GM18519 (cell line): ENCODE results near the gene TDG.
"Not testable (repeated sequence)": the region's sequence is repeated elsewhere in the genome, so short reads cannot be mapped to it uniquely, and the experiment has no call there.

Experiments
- ATAC-seq: cut with Tn5 transposase; IDR thresholded peaks from one replicate; pipeline ENCODE4 v1.9.1; 2021; ENCODE audit warnings: mild to moderate bottlenecking, moderate library complexity; ENCODE audit not compliant: unreplicated experiment, low FRiP score

TDG gene

DNA sequence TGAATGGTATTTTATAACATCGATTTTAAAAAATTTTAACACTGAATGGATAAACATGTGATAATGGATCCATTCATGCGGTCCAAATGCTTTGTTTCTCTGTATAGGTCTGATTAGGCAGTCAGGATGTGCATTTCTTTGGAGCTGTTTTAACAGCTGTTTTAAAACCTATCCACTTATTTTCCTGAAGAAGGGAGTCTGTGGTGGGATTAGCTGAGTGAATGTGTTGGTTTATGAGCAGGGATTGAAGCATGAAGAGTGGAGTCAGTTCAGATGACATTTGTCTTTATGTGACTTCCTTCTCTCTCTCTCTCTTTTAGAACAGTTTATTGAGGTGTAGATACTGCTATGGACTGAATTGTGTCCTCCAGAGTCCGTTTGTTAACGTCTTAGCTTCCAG, 46.7 kb downstream of the TDG start:
- ATAC-seq = no peak

DNA sequence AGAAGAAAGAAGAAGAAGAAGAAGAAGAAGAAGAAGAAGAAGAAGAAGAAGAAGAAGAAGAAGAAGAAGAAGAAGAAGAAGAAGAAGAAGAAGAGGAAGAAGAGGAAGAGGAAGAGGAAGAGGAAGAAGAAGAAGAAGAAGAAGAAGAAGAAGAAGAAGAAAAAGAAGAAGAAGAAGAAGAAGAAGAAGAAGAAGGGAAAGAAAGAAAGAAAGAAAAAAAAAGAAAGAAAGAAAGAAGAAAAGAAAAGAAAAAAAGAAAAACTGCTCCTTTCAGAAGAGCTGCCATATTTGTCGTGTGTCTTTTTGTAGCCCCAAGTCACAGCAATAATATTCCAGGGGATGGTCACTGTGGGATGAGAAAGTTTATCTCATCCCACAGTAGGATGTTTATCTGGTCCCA, 56.2 kb downstream of the TDG start:
- not testable (repeated sequence) for ATAC-seq

DNA sequence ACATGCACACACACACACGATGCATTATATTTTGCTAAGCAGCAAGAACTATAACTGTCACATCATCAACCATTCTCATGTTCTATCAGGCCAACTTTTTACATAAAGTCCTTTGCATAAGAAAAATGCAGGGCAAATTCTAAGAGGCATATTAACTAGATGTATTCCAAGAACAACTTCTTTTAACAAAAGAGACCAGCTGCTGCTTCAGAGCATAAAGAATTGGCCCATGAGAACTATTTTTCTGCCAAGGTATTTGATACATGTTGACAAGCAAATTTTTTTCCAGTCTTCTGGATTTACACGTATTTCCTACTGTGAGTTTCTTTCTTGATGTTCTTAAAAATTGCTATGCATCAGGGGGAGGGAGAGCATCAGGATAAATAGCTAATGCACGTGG, 57.1 kb downstream of the TDG start:
- no peak for ATAC-seq

DNA sequence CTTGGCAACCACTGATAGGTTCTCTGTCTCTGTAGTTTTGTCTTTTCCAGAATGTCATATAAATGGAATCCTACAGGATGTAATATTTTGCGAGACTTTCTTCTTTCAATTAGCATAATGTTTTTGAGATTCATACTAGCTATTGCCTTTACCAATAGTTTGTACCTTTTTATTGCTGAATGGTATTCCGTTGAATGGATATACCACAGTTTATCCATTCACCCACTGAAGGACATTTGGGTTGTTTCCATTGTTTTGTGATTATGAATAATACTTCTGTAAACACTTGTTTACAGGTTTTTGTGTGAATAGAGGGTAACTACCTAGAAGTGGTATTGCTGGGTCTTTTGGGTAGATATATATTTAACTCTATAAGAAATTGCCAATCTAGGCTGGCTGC, 58.0 kb downstream of the TDG start:
- ATAC-seq = no peak

DNA sequence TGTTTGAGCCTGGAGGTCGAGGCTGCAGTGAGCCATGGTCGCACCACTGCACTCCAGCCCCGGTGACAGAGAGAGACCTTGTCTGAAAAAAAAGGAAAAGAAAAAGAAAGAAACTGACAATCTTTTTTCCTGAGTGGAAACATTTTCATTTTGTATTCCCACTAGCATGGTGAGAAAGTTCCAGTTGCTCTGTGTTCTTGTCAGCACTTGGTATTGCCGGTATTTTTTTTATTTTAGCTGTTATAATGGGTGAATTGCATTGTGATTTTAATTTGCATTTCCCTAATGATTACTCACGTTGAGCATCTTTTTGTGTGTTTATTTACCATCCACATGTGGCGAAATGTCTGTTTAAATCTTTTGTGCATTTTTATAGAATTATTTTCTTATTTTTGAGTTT, 58.7 kb downstream of the TDG start:
- ATAC-seq = no peak

DNA sequence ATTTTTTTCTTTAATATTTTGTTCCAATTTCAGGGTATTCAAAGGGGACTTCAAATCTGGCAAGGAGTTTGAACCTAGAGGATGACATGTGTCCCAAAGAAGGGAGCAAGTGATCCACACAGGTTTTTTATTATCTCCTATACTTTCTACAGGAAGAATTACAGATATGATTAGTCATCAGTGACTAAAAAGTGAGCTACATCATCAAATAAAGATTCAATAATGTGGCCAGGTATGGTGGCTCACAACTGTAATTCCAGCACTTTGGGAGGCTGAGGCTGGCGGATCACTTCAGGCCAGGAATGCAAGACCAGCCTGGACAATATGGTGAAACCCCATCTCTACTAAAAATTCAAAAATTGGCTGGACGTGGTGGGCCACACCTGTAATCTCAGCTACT, 60.1 kb downstream of the TDG start:
- ATAC-seq = no peak

DNA sequence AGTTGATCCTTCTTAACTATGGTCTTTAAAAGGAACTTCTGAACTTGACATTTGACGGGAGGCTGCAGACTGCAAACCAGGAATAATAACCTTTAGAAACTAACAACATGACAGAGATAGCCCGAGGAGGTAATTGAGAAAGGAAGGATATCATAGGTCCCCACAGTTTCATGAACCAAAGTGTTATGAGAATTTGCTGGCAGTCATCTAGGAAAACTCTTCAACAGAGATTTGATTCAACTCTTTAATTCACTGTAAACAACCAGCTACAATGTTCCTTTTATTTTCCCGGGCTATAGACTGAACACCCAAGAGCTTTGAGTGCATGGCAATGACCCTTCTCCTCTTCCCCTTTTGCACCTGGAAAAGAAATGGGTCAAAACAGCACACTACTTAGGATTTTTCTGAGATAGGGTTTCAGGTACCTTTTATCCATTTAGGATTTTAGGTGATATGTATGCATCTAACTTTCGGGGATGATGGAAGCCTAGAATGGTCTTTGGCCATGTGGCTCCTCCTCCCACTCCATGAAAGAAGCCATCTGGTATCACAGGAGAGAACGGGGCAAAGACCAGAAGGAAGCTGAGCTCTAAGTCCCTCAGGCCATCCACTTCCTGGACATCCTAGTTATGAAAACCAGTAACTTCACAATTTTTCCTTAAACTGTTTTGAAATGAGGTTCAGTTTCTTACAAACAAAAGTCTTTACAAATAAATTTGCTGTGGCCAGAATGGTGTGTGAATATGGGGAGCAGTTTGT, 61.3 kb downstream of the TDG start:
- no peak for ATAC-seq

DNA sequence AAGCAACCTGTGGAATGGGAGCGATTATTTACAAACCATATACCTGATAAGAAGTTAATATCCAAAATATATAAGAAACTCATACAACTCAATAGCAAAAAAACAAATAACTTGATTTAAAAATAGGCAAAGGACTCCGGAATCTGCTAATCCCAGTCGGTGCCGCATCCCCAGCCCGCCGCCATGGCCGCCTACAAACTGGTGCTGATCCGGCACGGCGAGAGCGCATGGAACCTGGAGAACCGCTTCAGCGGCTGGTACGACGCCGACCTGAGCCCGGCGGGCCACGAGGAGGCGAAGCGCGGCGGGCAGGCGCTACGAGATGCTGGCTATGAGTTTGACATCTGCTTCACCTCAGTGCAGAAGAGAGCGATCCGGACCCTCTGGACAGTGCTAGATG, 64.9 kb downstream of the TDG start:
- ATAC-seq = not testable (repeated sequence)

DNA sequence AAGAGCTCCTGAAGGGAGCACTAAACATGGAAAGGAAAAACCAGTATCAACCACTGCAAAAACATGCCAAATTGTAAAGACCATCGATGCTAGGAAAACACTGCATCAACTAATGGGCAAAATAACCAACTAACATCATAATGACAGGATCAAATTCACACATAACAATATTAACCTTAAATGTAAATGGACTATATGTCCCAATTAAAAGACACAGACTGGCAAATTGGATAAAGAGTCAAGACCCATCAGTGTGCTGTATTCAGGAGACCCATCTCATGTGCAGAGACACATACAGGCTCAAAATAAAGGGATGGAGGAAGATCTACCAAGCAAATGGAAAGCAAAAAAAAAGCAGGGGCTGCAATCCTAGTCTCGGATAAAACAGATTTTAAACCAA, 70.5 kb downstream of the TDG start:
- not testable (repeated sequence) for ATAC-seq
